Pancreas (tissue), 10 donors: ENCODE measurements around the gene PROSER2. TPM values are rescaled to one million over a fixed set of nuclear protein-coding genes. Genes with fewer than 3 reads are reported as not detected.

ENCODE experiments used
- ATAC-seq, 4 donors: fragments of 200-7000 bp; cut with Tn5 transposase; one replicate each; pipeline versions ENCODE4 v1.8.0 to v1.9.1; 2020; ENCODE audit warnings: mild to moderate bottlenecking in 4 of 4, moderate library complexity in 4 of 4
- DNase-seq, 6 donors: peaks; one replicate each; pipeline ENCODE4 v3.0.0-alpha.2; 2020
- FAIRE-seq: peaks from 2 replicates; lab custom pipeline; 2012; peaks lifted over from hg19 to GRCh38; lab: Jason Lieb, UNC
- H3K27ac ChIP-seq, 4 donors: fragments of 200-600 bp; sonication (generic); 1 replicate in 3 of 4; 2 replicates in 1 of 4; pipeline versions ENCODE4 v1.5.0 to v1.8.0; 2020
- H3K27me3 ChIP-seq, 4 donors: fragments of 200-600 bp; one replicate each; pipeline ENCODE4 v1.8.0; 2021
- H3K36me3 ChIP-seq, 3 donors: fragments of 200-600 bp; sonication (generic) in 1 of 3; one replicate each; pipeline versions ENCODE4 v1.5.0 to v1.8.0; 2020 to 2021
- H3K4me1 ChIP-seq, 3 donors: fragments of 200-600 bp; one replicate each; pipeline ENCODE4 v1.8.0; 2021
- H3K4me3 ChIP-seq, 4 donors: fragments of 200-600 bp; sonication (generic) in 2 of 4; one replicate each; pipeline versions ENCODE4 v1.5.0 to v1.8.0; 2020 to 2021
- H3K9me3 ChIP-seq, 4 donors: fragments of 200-600 bp; one replicate each; pipeline ENCODE4 v1.8.0; 2021
- CTCF ChIP-seq, 4 donors: fragments of 200-600 bp; sonication (generic) in 3 of 4; IDR thresholded peaks; one replicate each; pipeline versions ENCODE4 v1.5.0 to v1.8.0; 2021; ENCODE audit warnings: antibody characterized with exemption in 4 of 4
- WGBS, 2 donors: extraction: QIAGEN DNeasy Blood & Tissue Kit; methylation state at CpG; one replicate each; pipeline ENCODE4 v1.1.7; 2013; 5-methylcytosine and 5-hydroxymethylcytosine counted together
- intact Hi-C, 3 donors: fragments of 100-400 bp; cut with DNase I; formaldehyde crosslinking; loops; one replicate each; pipeline versions ENCODE4 v1.11.1 to v1.14.2; 2022
- polyA plus RNA-seq, 2 donors: library from polyadenylated mRNA; stranded (reverse); fragments of 200-250 nt; gene quantifications; one replicate each; pipeline ENCODE4 v1.2.3, GENCODE V29; 2013
- total RNA-seq, 6 donors: library from RNA; stranded (reverse); fragmentation: NEBNext Ultra II Directional in 4 of 6; extraction: Animal tissue kit (Norgen Biotek cat#: 25700) in 4 of 6; gene quantifications; one replicate each; pipeline versions ENCODE4 v1.2.1 to v1.2.4, GENCODE V29; 2021 to 2023
- donor health status: healthy with polysubstance abuse.
- donor health status: DM: no; HTN: no; CAD: no; lungs with moderate emphysema.
- donor health status: DM: no; HTN: no; CAD: no.
- donor health status: control.
- donor health status: control.
- donor health status: Bipolar disorder and iron deficiency.
- donor health status: DM: yes; HTN: yes; CAD: no.
- donor health status: DM: no; HTN: no; CAD: no.
- donor health status: DM: no; HTN: no; CAD: no.
- donor health status: DM: yes; HTN: yes; CAD: no.

The PROSER2 gene
- total RNA-seq (10 to 100 TPM in 3 of 6 donors, 1 to 10 TPM in 3; 5.7 to 21.2 (median 11.1) TPM), polyA plus RNA-seq (10 to 100 TPM in 1 of 2 donors, 1 to 10 TPM in 1; 8.1 to 12.4 TPM)

- H3K9me3 ChIP-seq = no peaks in the 10 kb centered on the region
- no peaks in the 10 kb centered on the region for H3K36me3 ChIP-seq
- no peaks in the 10 kb centered on the region for H3K27me3 ChIP-seq
- 0 to 1% methylated on average over 74 to 114 of the region's 114 CpGs for WGBS, 2 donors
- ATAC-seq (peak; percentile 89 to 92 (median 90)), DNase-seq (peak; percentile 50 to 88 (median 66)), FAIRE-seq (no peak)
- intact Hi-C loops = no loop called here
- peak within 1 kb of the TSS; percentile 63 to 85 (median 81) for H3K27ac ChIP-seq
- no peak for TF ChIP-seq CTCF (IDR thresholded peaks at IDR 0.05)
- H3K4me1 ChIP-seq = peaks cover 0 to 10% (median 9%) of the 10 kb centered on the region in 3 donors
- peak within 1 kb of the TSS; percentile 51 to 94 (median 86) for H3K4me3 ChIP-seq
Observed at GRCh38 chr10:11823122-11823988, at the start of gene PROSER2. PROSER2 (plus strand) TSS chr10:11823356; CDS start chr10:11852078, 28,722 bp downstream.

- Histone ChIP-seq H3K4me3 (no peak overlapping the region), H3K27ac (no peak overlapping the region), H3K36me3 (no peaks in the 10 kb centered on the region), H3K9me3 (no peaks in the 10 kb centered on the region), H3K27me3 (no peaks in the 10 kb centered on the region), H3K4me1 (no peaks in the 10 kb centered on the region)
- DNase-seq (no peak), ATAC-seq (no peak), FAIRE-seq (no peak)
- 88 to 94% methylated on average over 14 of the region's 14 CpGs for WGBS, 2 donors
- intact Hi-C loops = no loop called here
- no peak for TF ChIP-seq CTCF (IDR thresholded peaks at IDR 0.05)
Observed at GRCh38 chr10:11773761-11774441, 49.3 kb upstream of the PROSER2 start.

- no peaks in the 10 kb centered on the region for H3K36me3 ChIP-seq
- no peak overlapping the region for H3K4me3 ChIP-seq
- ATAC-seq = no peak
- H3K27ac ChIP-seq = no peak overlapping the region
- DNase-seq = no peak
- 57 to 65% methylated on average over 5 of the region's 5 CpGs for WGBS, 2 donors
- H3K9me3 ChIP-seq = no peaks in the 10 kb centered on the region
- FAIRE-seq = no peak
- intact Hi-C loops = no loop called here
- no peaks in the 10 kb centered on the region for H3K4me1 ChIP-seq
- no peak for TF ChIP-seq CTCF (IDR thresholded peaks at IDR 0.05)
- no peaks in the 10 kb centered on the region for H3K27me3 ChIP-seq
Observed at GRCh38 chr10:11775412-11775811, 47.7 kb upstream of the PROSER2 start.

- no peak for ATAC-seq
- no peak for TF ChIP-seq CTCF (IDR thresholded peaks at IDR 0.05)
- Histone ChIP-seq H3K4me3 (no peak overlapping the region), H3K36me3 (no peaks in the 10 kb centered on the region), H3K9me3 (no peaks in the 10 kb centered on the region), H3K27ac (no peak overlapping the region), H3K27me3 (no peaks in the 10 kb centered on the region), H3K4me1 (no peaks in the 10 kb centered on the region)
- no peak for DNase-seq
- intact Hi-C loops = no loop called here
- no peak for FAIRE-seq
- 64 to 68% methylated on average over 3 of the region's 3 CpGs for WGBS, 2 donors
Observed at GRCh38 chr10:11776080-11776479, 47.1 kb upstream of the PROSER2 start.
